BJ (cell line): ENCODE data around the gene CALD1. TPM values are rescaled to one million over a fixed set of nuclear protein-coding genes. Genes with fewer than 3 reads are reported as not detected.

Experiments
- CTCF ChIA-PET: fragments of 350-600 bp; formaldehyde crosslinking; extraction: SDS; loops from one replicate; lab custom pipeline; 2021; ENCODE audit warnings: antibody characterized with exemption, inconsistent platforms; lab: Yijun Ruan, JAX
- POLR2A ChIA-PET: fragments of 300-600 bp; sonication (Branson Sonifier 250); formaldehyde crosslinking; extraction: SDS; loops from one replicate; lab custom pipeline; 2021; ENCODE audit warnings: antibody characterized with exemption; lab: Charles Lee
- DNase-seq: peaks from one replicate; pipeline ENCODE4 v3.0.0-alpha.2; 2011; ENCODE audit warnings: low read depth
- H3K27me3 ChIP-seq: 2 replicates; pipeline ENCODE4 v1.6.0; 2011; ENCODE audit warnings: low read length; ENCODE audit not compliant: control insufficient read depth, insufficient read depth
- H3K36me3 ChIP-seq: 2 replicates; pipeline ENCODE4 v1.5.1; 2011; ENCODE audit warnings: low read length; ENCODE audit not compliant: control insufficient read depth, insufficient read depth
- H3K4me3 ChIP-seq: 2 replicates; pipeline ENCODE4 v1.5.1; 2011; ENCODE audit warnings: low read depth, mild to moderate bottlenecking, control low read depth, low read length
- CTCF ChIP-seq: IDR thresholded peaks from 2 replicates; pipeline ENCODE4 v1.5.1; 2011; ENCODE audit warnings: low read depth, mild to moderate bottlenecking, control low read depth, inconsistent platforms, low read length, moderate library complexity; ENCODE audit not compliant: insufficient read depth
- polyA plus RNA-seq: library from polyadenylated mRNA; depleted of rRNA; stranded (reverse); fragments of >200 nt; gene quantifications from 2 replicates; pipeline ENCODE4 v1.2.3, GENCODE V29; 2011

Gene CALD1
- polyA plus RNA-seq, 1 experiment = 1,629 TPM

GRCh38 chr7:134750083-134751062 lies 29.1 kb upstream of the CALD1 start:
- no peaks in the 10 kb centered on the region for H3K36me3 ChIP-seq

GRCh38 chr7:134752006-134752760 lies 27.3 kb upstream of the CALD1 start:
- DNase-seq = no peak
- Histone ChIP-seq H3K27me3 (no peaks in the 10 kb centered on the region), H3K36me3 (no peaks in the 10 kb centered on the region), H3K4me3 (no peak overlapping the region)
- POLR2A ChIA-PET = interaction anchor here (0.6 to 1.2 kb wide), 2 partner anchors 25 to 62 kb away, joined by 3 read pairs; no protein-coding TSS in a partner anchor
- CTCF ChIA-PET = interaction anchor here (0.7 to 4.1 kb wide), 12 partner anchors 9 to 419 kb away, joined by 3 to 27 read pairs (median 3); partner anchors contain the start of gene CYREN
- no peak for TF ChIP-seq CTCF

More at GRCh38 chr7:134750083-134751062, 29.1 kb upstream of the CALD1 start:
- ChIA-PET POLR2A (no interaction called here), CTCF (interaction anchor here (0.6 to 4.1 kb wide), 21 partner anchors 8 to 1002 kb away, joined by 3 to 27 read pairs (median 4); no protein-coding TSS in a partner anchor)
- Histone ChIP-seq H3K27me3 (no peaks in the 10 kb centered on the region), H3K4me3 (no peak overlapping the region)
- DNase-seq = no peak
- TF ChIP-seq CTCF = peak; percentile 80

GRCh38 chr7:134755422-134756022 lies 23.9 kb upstream of the CALD1 start:
- ChIA-PET CTCF (interaction anchor here (0.6 to 4.5 kb wide), 19 partner anchors 9 to 355 kb away, joined by 3 to 50 read pairs (median 4); partner anchors contain the start of genes AGBL3 and CALD1), POLR2A (interaction anchor here (0.6 kb wide), 1 partner anchor 66 kb away, joined by 3 read pairs; no protein-coding TSS in a partner anchor)
- Histone ChIP-seq H3K27me3 (no peaks in the 10 kb centered on the region), H3K4me3 (no peak overlapping the region), H3K36me3 (no peaks in the 10 kb centered on the region)
- peak; percentile 79 for TF ChIP-seq CTCF
- no peak for DNase-seq

- Histone ChIP-seq H3K36me3 (no peaks in the 10 kb centered on the region), H3K27me3 (no peaks in the 10 kb centered on the region), H3K4me3 (no peak overlapping the region)
- DNase-seq = no peak
- CTCF ChIA-PET = interaction anchor here (0.9 to 2.0 kb wide), 5 partner anchors 8 to 228 kb away, joined by 4 to 16 read pairs (median 9); partner anchors contain the start of gene AGBL3
- POLR2A ChIA-PET = no interaction called here
- no peak for TF ChIP-seq CTCF
Measured at GRCh38 chr7:134757938-134758337, 21.5 kb upstream of the CALD1 start.
